ENCODE measurements around the gene CDC25C.
A peak's percentile ranks its signal among the peaks of the same experiment; 100 is the strongest.

Gene CDC25C

GRCh38 chr5:138246822-138247221, 84.8 kb downstream of the CDC25C start:
- no peak for TF ChIP-seq CTCF (IDR thresholded peaks at IDR 0.05; ENCODE audit: insufficient read depth, low read length, missing control alignments)
- no peak overlapping the region for H3K4me3 ChIP-seq (ENCODE audit: low read depth, low read length)
- POLR2A ChIA-PET, result no interaction called here
- CTCF ChIA-PET, result no interaction called here
- DNase-seq (ENCODE audit: low read depth, low spot score), result no peak

GRCh38 chr5:138246334-138246733, 85.3 kb downstream of the CDC25C start:
- ChIA-PET CTCF (no interaction called here), POLR2A (no interaction called here)
- no peak overlapping the region for H3K4me3 ChIP-seq (ENCODE audit: low read depth, low read length)
- no peak for TF ChIP-seq CTCF (IDR thresholded peaks at IDR 0.05; ENCODE audit: insufficient read depth, low read length, missing control alignments)
- no peak for DNase-seq (ENCODE audit: low read depth, low spot score)

- TF ChIP-seq CTCF (IDR thresholded peaks at IDR 0.05; ENCODE audit: insufficient read depth, low read length, missing control alignments), result no peak
- no peak overlapping the region for H3K4me3 ChIP-seq (ENCODE audit: low read depth, low read length)
- no peak for DNase-seq (ENCODE audit: low read depth, low spot score)
- ChIA-PET POLR2A (no interaction called here), CTCF (interaction anchor here (6.2 kb wide), 1 partner anchor 22 kb away, joined by 52 read pairs; no protein-coding TSS in a partner anchor)
Observed at GRCh38 chr5:138245717-138246116, 85.9 kb downstream of the CDC25C start.

GRCh38 chr5:138243794-138244193, 87.8 kb downstream of the CDC25C start:
- POLR2A ChIA-PET, result no interaction called here
- TF ChIP-seq CTCF (IDR thresholded peaks at IDR 0.05; ENCODE audit: insufficient read depth, low read length, missing control alignments), result no peak
- CTCF ChIA-PET, result interaction anchor here (6.2 kb wide), 1 partner anchor 20 kb away, joined by 52 read pairs; no protein-coding TSS in a partner anchor
- H3K4me3 ChIP-seq (ENCODE audit: low read depth, low read length), result no peak overlapping the region
- no peak for DNase-seq (ENCODE audit: low read depth, low spot score)

- ChIA-PET POLR2A (interaction anchor here (1.0 to 1.4 kb wide), 2 partner anchors 9 to 29 kb away, joined by 3 read pairs; partner anchors contain the start of gene CDC23), CTCF (interaction anchor here (1.5 to 6.2 kb wide), 2 partner anchors 18 to 41 kb away, joined by 4 to 52 read pairs; no protein-coding TSS in a partner anchor)
- TF ChIP-seq CTCF (IDR thresholded peaks at IDR 0.05; ENCODE audit: insufficient read depth, low read length, missing control alignments), result no peak
- peak overlapping the region; percentile 44 for H3K4me3 ChIP-seq (ENCODE audit: low read depth, low read length)
- DNase-seq (ENCODE audit: low read depth, low spot score), result no peak
Observed at GRCh38 chr5:138241688-138242571, 89.7 kb downstream of the CDC25C start.

- no peak overlapping the region for H3K4me3 ChIP-seq (ENCODE audit: low read depth, low read length)
- DNase-seq (ENCODE audit: low read depth, low spot score), result no peak
- CTCF ChIA-PET, result interaction anchor here (1.0 to 6.2 kb wide), 2 partner anchors 9 to 17 kb away, joined by 3 to 52 read pairs; no protein-coding TSS in a partner anchor
- no peak for TF ChIP-seq CTCF (IDR thresholded peaks at IDR 0.05; ENCODE audit: insufficient read depth, low read length, missing control alignments)
- POLR2A ChIA-PET, result interaction anchor here (0.6 to 1.0 kb wide), 2 partner anchors 10 to 28 kb away, joined by 3 read pairs; partner anchors contain the start of gene CDC23
Observed at GRCh38 chr5:138240650-138241385, 90.8 kb downstream of the CDC25C start.
